H1 (cell line): ENCODE results near the gene ATP6V0A1. TPM values are rescaled to one million over a fixed set of nuclear protein-coding genes. Genes with fewer than 3 reads are reported as not detected.
"Not testable (repeated sequence)": the region's sequence is repeated elsewhere in the genome, so short reads cannot be mapped to it uniquely, and the experiment has no call there.

Source experiments
- CTCF ChIA-PET: fragments of 300-600 bp; sonication (Branson Sonifier 250); formaldehyde crosslinking; loops from one replicate; lab custom pipeline; 2021; ENCODE audit not compliant: partially characterized antibody; lab: Charles Lee
- POLR2A ChIA-PET: fragments of 300-600 bp; sonication (Branson Sonifier 250); formaldehyde crosslinking; loops from one replicate; lab custom pipeline; 2021; ENCODE audit warnings: inconsistent platforms; ENCODE audit not compliant: partially characterized antibody; lab: Charles Lee
- DNase-seq, 2 experiments: peaks; one replicate each; pipeline versions ENCODE4 v3.0.0 to v3.0.0-alpha.2; 2010 to 2022; ENCODE audit warnings: low spot score in 2 of 2, low read depth in 1 of 2, mixed read lengths in 1 of 2
- FAIRE-seq: peaks from 2 replicates; lab custom pipeline; 2011; peaks lifted over from hg19 to GRCh38; lab: Jason Lieb, UNC
- H2AFZ ChIP-seq: 2 replicates; pipeline ENCODE4 v1.8.1; 2012; ENCODE audit warnings: low read length, inconsistent platforms
- H2AK5ac ChIP-seq: 2 replicates; pipeline ENCODE4 v1.6.1; 2013; ENCODE audit warnings: low read depth, low read length
- H2BK120ac ChIP-seq: replicated peaks from 2 replicates; pipeline ENCODE3; 2013; ENCODE audit warnings: low read depth, low read length, inconsistent platforms
- H2BK12ac ChIP-seq: 2 replicates; pipeline ENCODE4 v1.6.1; 2013; ENCODE audit warnings: low read depth, low read length
- H2BK15ac ChIP-seq: 2 replicates; pipeline ENCODE4 v1.6.1; 2013; ENCODE audit warnings: low read length
- H2BK20ac ChIP-seq: 2 replicates; pipeline ENCODE4 v1.6.1; 2013; ENCODE audit warnings: low read length
- H2BK5ac ChIP-seq: 2 replicates; pipeline ENCODE4 v1.6.1; 2013; ENCODE audit warnings: low read depth, low read length
- H3K14ac ChIP-seq: 2 replicates; pipeline ENCODE4 v1.6.1; 2013; ENCODE audit warnings: inconsistent platforms; ENCODE audit not compliant: insufficient read length
- H3K18ac ChIP-seq: 2 replicates; pipeline ENCODE4 v1.6.1; 2013; ENCODE audit warnings: low read length; ENCODE audit errors: extremely low read depth
- H3K23ac ChIP-seq: 2 replicates; pipeline ENCODE4 v1.6.1; 2013; ENCODE audit warnings: inconsistent platforms; ENCODE audit not compliant: insufficient read length
- H3K23me2 ChIP-seq: 2 replicates; pipeline ENCODE4 v1.6.1; 2013; ENCODE audit warnings: low read depth, low read length
- H3K27ac ChIP-seq: 2 replicates; pipeline ENCODE4 v1.6.1; 2011; ENCODE audit warnings: low read depth, low read length, inconsistent platforms
- H3K27me3 ChIP-seq, 4 experiments: replicated peaks in 1 of 4; 1 replicate in 1 of 4; 2 replicates in 3 of 4; pipeline versions ENCODE4 v1.6.1 to v1.8.1; 2011 to 2013; ENCODE audit warnings: low read length in 3 of 4, mild to moderate bottlenecking in 3 of 4, inconsistent platforms in 2 of 4, mixed read lengths in 2 of 4, moderate library complexity in 1 of 4; ENCODE audit not compliant: control insufficient read depth in 3 of 4, insufficient read depth in 3 of 4; ENCODE audit errors: extremely low read depth in 1 of 4
- H3K36me3 ChIP-seq, 4 experiments: 2 replicates each; pipeline versions ENCODE4 v1.6.1 to v1.8.1; 2011 to 2013; ENCODE audit warnings: mild to moderate bottlenecking in 4 of 4, low read length in 3 of 4, moderate library complexity in 2 of 4, control low read depth in 1 of 4, inconsistent platforms in 1 of 4; ENCODE audit not compliant: insufficient read depth in 4 of 4, control insufficient read depth in 2 of 4
- H3K4ac ChIP-seq: replicated peaks from 2 replicates; pipeline ENCODE3; 2013; ENCODE audit warnings: low read length, low read depth, mixed read lengths, inconsistent platforms; ENCODE audit not compliant: insufficient read length
- H3K4me1 ChIP-seq, 4 experiments: replicated peaks in 1 of 4; 1 replicate in 1 of 4; 2 replicates in 3 of 4; pipeline versions ENCODE4 v1.6.1 to v1.8.1; 2011 to 2013; ENCODE audit warnings: low read length in 3 of 4, inconsistent platforms in 2 of 4, mixed read lengths in 1 of 4; ENCODE audit not compliant: insufficient read depth in 4 of 4, control insufficient read depth in 3 of 4
- H3K4me2 ChIP-seq, 2 experiments: 2 replicates each; pipeline versions ENCODE4 v1.6.1 to v1.8.1; 2011 to 2013; ENCODE audit warnings: low read depth in 2 of 2, low read length in 2 of 2, control low read depth in 1 of 2, inconsistent platforms in 1 of 2, mild to moderate bottlenecking in 1 of 2; ENCODE audit not compliant: insufficient read depth in 1 of 2
- H3K4me3 ChIP-seq, 4 experiments: fragments of 200-600, 300-600 bp in 1 of 4; sonication (generic), shearing (Covaris generic), sonication (Bioruptor Twin) in 1 of 4; 2 replicates each; pipeline versions ENCODE4 v1.5.1 to v1.8.1; 2011 to 2016; ENCODE audit warnings: low read length in 4 of 4, low read depth in 3 of 4, control low read depth in 2 of 4, inconsistent platforms in 2 of 4, mild to moderate bottlenecking in 2 of 4, mixed read lengths in 1 of 4, moderate library complexity in 1 of 4; ENCODE audit not compliant: insufficient read depth in 2 of 4; ENCODE audit errors: extremely low read depth in 1 of 4
- H3K56ac ChIP-seq: replicated peaks from 2 replicates; pipeline ENCODE3; 2013; ENCODE audit warnings: low read depth, mild to moderate bottlenecking, mixed read lengths, low read length, inconsistent platforms; ENCODE audit not compliant: insufficient read length
- H3K79me1 ChIP-seq: 2 replicates; pipeline ENCODE4 v1.6.1; 2013; ENCODE audit warnings: low read depth, low read length, control low read depth
- H3K79me2 ChIP-seq, 2 experiments: 2 replicates each; pipeline versions ENCODE4 v1.6.1 to v1.8.1; 2012 to 2013; ENCODE audit warnings: low read length in 2 of 2, mild to moderate bottlenecking in 2 of 2, inconsistent platforms in 1 of 2; ENCODE audit not compliant: insufficient read depth in 2 of 2, control insufficient read depth in 1 of 2
- H3K9ac ChIP-seq, 4 experiments: replicated peaks in 1 of 4; 1 replicate in 1 of 4; 2 replicates in 3 of 4; pipeline versions ENCODE4 v1.6.1 to v1.8.1; 2011 to 2013; ENCODE audit warnings: low read depth in 3 of 4, low read length in 3 of 4, control low read depth in 2 of 4, mild to moderate bottlenecking in 2 of 4, moderate library complexity in 2 of 4, inconsistent platforms in 1 of 4; ENCODE audit errors: extremely low read depth in 1 of 4
- H3K9me3 ChIP-seq, 2 experiments: 2 replicates each; pipeline versions ENCODE4 v1.6.1 to v1.8.1; 2012 to 2013; ENCODE audit warnings: mild to moderate bottlenecking in 2 of 2, moderate library complexity in 2 of 2, control low read depth in 1 of 2, inconsistent platforms in 1 of 2, low read depth in 1 of 2, low read length in 1 of 2, mixed read lengths in 1 of 2; ENCODE audit not compliant: insufficient read depth in 2 of 2
- H4K20me1 ChIP-seq, 2 experiments: replicated peaks in 1 of 2; 2 replicates each; pipeline versions ENCODE3 to v1.8.1; 2011 to 2013; ENCODE audit warnings: inconsistent platforms in 2 of 2, low read length in 2 of 2, mild to moderate bottlenecking in 1 of 2; ENCODE audit not compliant: insufficient read depth in 2 of 2, control insufficient read depth in 1 of 2
- H4K5ac ChIP-seq: 2 replicates; pipeline ENCODE4 v1.6.1; 2013; ENCODE audit warnings: low read length, low read depth, mixed read lengths, inconsistent platforms; ENCODE audit not compliant: insufficient read length
- H4K8ac ChIP-seq: 2 replicates; pipeline ENCODE4 v1.8.0; 2013; ENCODE audit warnings: mild to moderate bottlenecking, moderate library complexity, low read length, inconsistent platforms; ENCODE audit not compliant: insufficient read depth; ENCODE audit errors: extremely low read depth
- H4K91ac ChIP-seq: replicated peaks from 2 replicates; pipeline ENCODE3; 2013; ENCODE audit warnings: low read length, mixed read lengths, inconsistent platforms; ENCODE audit not compliant: insufficient read length
- WGBS, 2 experiments: shearing (Covaris generic) in 1 of 2; methylation state at CpG; one replicate each; pipeline versions ENCODE4 v1.1.6 to v1.1.7; 2013 to 2015; ENCODE audit warnings: low lambda C conversion rate in 2 of 2, mixed read lengths in 2 of 2, inconsistent platforms in 1 of 2, low coverage in 1 of 2, missing lambda C conversion rate in 1 of 2; ENCODE audit not compliant: insufficient replicate concordance in 2 of 2, insufficient coverage in 1 of 2, insufficient read length in 1 of 2; ENCODE audit errors: extremely low coverage in 1 of 2, missing lambda C conversion rate in 1 of 2; 5-methylcytosine and 5-hydroxymethylcytosine counted together
- polyA plus RNA-seq, 7 experiments: library from polyadenylated mRNA; depleted of rRNA in 3 of 7; stranded (reverse) in 5 of 7; unstranded in 2 of 7; fragments of >200 nt in 5 of 7; fragments of 200-250 nt in 2 of 7; gene quantifications; 1 replicate in 5 of 7; 2 replicates in 1 of 7; 4 replicates in 1 of 7; pipeline versions ENCODE4 v1.2.1 to v1.2.3, GENCODE V29; 2011 to 2013; ENCODE audit warnings: missing spikeins in 2 of 7, mixed read lengths in 2 of 7
- total RNA-seq: library from RNA; stranded (reverse); fragmentation: NEBNext Ultra II Directional; extraction: Animal tissue kit (Norgen Biotek cat#: 25700); gene quantifications from 2 replicates; pipeline ENCODE4 v1.2.1, GENCODE V29; 2021

Gene ATP6V0A1
- total and polyA plus RNA-seq, 2 of the 8 experiments (the other 6 are each of a cell fraction or from before 2014, with no cell fraction given), result 55.3 to 63.4 TPM

GRCh38 chr17:42454987-42455386 lies 3.7 kb upstream of the ATP6V0A1 start:
- POLR2A ChIA-PET, CTCF ChIA-PET, H4K5ac ChIP-seq: not testable (repeated sequence)

More at GRCh38 chr17:42454987-42455386, 3.7 kb upstream of the ATP6V0A1 start:
- H2BK15ac ChIP-seq, H3K23me2 ChIP-seq, H2BK120ac ChIP-seq, H3K79me1 ChIP-seq, H3K79me2 ChIP-seq, H3K4me2 ChIP-seq, H3K14ac ChIP-seq, H3K18ac ChIP-seq, H4K8ac ChIP-seq, H3K23ac ChIP-seq, H2BK12ac ChIP-seq, H3K56ac ChIP-seq, H3K36me3 ChIP-seq, H3K4ac ChIP-seq, H2AK5ac ChIP-seq, H4K20me1 ChIP-seq, H3K27me3 ChIP-seq, H4K91ac ChIP-seq, H3K9me3 ChIP-seq, DNase-seq, H3K9ac ChIP-seq, H2BK5ac ChIP-seq, H3K27ac ChIP-seq, H2AFZ ChIP-seq, H3K4me1 ChIP-seq, H2BK20ac ChIP-seq, H3K4me3 ChIP-seq, FAIRE-seq: not testable (repeated sequence)
- 83% methylated on average over 6 of the region's 6 CpGs; no CpG with 5 or more reads in 1 of the 2 experiments for WGBS, 2 experiments
